Adipocyte (in vitro differentiated cells): ENCODE results near the gene FAM20A.
"Not testable (repeated sequence)": the region's sequence is repeated elsewhere in the genome, so short reads cannot be mapped to it uniquely, and the experiment has no call there.

Experiments used
- DNase-seq: peaks from one replicate; pipeline ENCODE4 v3.0.0-alpha.2; 2015; ENCODE audit warnings: low read depth
- H3K27me3 ChIP-seq: replicated peaks from 2 replicates; pipeline ENCODE4 v1.7.0; 2013; ENCODE audit warnings: mild to moderate bottlenecking, low read length, moderate library complexity; ENCODE audit not compliant: control insufficient read depth, insufficient read depth
- H3K36me3 ChIP-seq: 2 replicates; pipeline ENCODE4 v1.7.0; 2013; ENCODE audit warnings: low read length, mild to moderate bottlenecking, moderate library complexity; ENCODE audit not compliant: control insufficient read depth, insufficient read depth, severe bottlenecking
- H3K4me1 ChIP-seq: 2 replicates; pipeline ENCODE4 v1.7.0; 2013; ENCODE audit warnings: mild to moderate bottlenecking, low read length, moderate library complexity; ENCODE audit not compliant: control insufficient read depth, insufficient read depth
- H3K4me3 ChIP-seq: 2 replicates; pipeline ENCODE4 v1.7.0; 2013; ENCODE audit warnings: mild to moderate bottlenecking, low read length, moderate library complexity
- H3K9ac ChIP-seq: 2 replicates; pipeline ENCODE4 v1.7.0; 2013; ENCODE audit warnings: mild to moderate bottlenecking, low read length, moderate library complexity
- H3K9me3 ChIP-seq: 2 replicates; pipeline ENCODE4 v1.7.0; 2013; ENCODE audit warnings: mild to moderate bottlenecking, low read length, moderate library complexity; ENCODE audit not compliant: control insufficient read depth

Gene FAM20A

DNA sequence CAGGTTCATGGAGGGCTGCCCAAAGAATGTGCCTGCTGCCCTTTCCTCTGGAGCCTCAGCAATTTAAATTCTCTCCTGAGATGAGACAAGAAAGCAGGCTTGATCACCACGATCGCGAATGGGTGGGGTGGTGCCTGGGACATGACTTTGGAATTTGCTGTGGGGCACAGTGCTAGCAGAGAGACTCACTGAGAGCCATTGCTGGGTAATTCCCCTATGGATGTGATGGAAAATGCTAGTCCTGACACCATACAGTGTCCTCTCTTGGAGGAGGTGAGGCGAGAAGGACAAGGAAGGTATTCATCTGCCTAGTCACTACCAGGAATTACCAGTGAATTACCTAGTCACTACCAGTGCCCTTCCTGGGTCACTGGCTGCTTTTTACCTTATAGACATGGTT is 15.5 kb downstream of the FAM20A start:
- Histone ChIP-seq H3K4me1 (peaks cover 43% of the 10 kb centered on the region), H3K36me3 (peaks cover 12% of the 10 kb centered on the region), H3K27me3 (no peaks in the 10 kb centered on the region), H3K9me3 (peaks cover 5% of the 10 kb centered on the region), H3K9ac (peak overlapping the region; percentile 43), H3K4me3 (peak overlapping the region; percentile 46)
- no peak for DNase-seq

GRCh38 chr17:68584581-68585303 is 16.4 kb downstream of the FAM20A start:
- DNase-seq, result no peak
- H3K9ac ChIP-seq, result peak overlapping the region; percentile 30
- H3K9me3 ChIP-seq, result peaks cover 5% of the 10 kb centered on the region
- peaks cover 12% of the 10 kb centered on the region for H3K36me3 ChIP-seq
- H3K4me3 ChIP-seq, result no peak overlapping the region
- H3K27me3 ChIP-seq, result no peaks in the 10 kb centered on the region
- H3K4me1 ChIP-seq, result peaks cover 50% of the 10 kb centered on the region

DNA sequence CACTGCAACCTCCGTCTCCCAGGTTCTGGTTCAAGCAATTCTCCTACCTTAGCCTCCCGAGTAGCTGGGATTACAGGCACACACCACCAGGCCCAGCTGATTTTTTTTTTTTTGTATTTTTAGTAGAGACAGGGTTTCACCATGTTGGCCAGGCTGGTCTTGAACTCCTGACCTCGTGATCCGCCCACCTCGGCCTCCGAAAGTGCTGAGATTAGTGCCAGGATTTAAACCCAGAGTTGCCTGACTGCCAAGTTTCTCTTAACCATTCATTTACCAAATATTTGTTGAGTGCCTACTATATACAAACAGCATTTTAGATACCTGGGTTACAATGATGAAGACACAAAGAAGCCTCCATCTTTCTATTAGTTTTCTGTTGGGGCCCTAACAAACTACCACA is 18.3 kb downstream of the FAM20A start:
- H3K4me1 ChIP-seq, result peaks cover 66% of the 10 kb centered on the region
- H3K27me3 ChIP-seq, H3K4me3 ChIP-seq, H3K9me3 ChIP-seq, DNase-seq, H3K9ac ChIP-seq, H3K36me3 ChIP-seq: not testable (repeated sequence)

DNA sequence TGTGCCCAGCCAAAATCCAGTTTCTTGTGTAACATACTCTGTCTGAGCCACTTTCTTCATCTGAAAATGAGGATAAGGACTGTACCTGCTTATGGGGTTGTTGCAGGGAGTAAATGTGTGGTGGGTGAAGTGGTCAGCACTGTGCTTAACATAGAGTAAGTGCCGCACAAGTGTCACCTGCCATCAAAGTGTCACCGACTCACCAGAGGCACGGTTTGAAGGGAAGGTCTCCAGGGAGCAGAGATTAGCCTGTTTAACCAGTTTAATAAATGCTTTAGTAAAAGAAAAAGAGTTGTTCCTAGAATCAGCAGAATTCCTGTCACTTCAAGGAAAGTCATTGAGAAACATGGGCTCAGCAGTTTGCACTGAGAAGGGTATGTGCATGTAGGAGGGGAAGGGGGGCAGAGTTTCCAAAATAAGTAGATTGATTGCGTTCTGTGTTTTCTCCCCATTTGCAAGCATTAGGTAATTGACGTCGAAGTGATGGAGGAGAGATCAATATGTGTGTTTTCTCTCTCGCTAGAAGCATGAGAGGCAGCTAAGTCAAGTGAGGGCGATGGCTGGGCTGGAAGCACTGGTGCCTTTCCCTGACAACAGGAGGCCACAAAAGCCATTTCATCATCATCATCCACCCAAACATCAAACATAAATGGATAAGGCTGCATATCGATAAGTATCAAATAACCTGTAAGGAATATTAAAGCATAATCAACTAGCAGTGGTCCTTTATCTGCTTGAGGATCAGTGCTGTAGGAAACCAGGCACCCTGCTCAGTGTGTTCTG is 19.1 kb downstream of the FAM20A start:
- H3K36me3 ChIP-seq, result no peaks in the 10 kb centered on the region
- H3K4me1 ChIP-seq, result peaks cover 67% of the 10 kb centered on the region
- no peak for DNase-seq
- no peak overlapping the region for H3K9ac ChIP-seq
- H3K9me3 ChIP-seq, result no peaks in the 10 kb centered on the region
- H3K4me3 ChIP-seq, result no peak overlapping the region
- no peaks in the 10 kb centered on the region for H3K27me3 ChIP-seq

DNA sequence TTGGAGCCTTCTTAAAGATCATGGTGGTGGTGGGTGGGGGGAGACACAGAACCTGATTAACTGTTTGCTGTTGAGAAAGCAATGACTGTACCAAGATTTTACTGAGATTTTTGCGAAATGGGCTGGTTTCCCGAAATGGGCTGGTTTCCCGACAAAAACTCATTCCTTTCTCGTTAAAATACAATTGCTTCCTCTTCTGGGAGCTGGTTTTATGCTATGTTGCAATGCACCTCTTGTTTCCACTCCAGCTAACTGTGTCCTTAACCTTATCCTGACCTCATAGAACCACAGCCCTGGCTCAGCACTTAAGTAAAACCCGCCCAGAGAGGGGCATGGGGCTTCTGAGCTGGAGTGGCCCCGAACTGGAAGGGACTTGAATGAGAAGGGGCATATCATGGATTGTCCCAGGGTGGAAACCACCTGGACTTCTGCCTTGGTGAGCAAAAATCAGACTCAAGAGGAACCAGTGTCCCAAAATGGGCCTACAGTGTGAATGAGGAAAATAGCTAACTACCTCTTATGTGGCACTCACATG is 20.9 kb downstream of the FAM20A start:
- Histone ChIP-seq H3K27me3 (no peaks in the 10 kb centered on the region), H3K4me3 (peak overlapping the region; percentile 62), H3K9me3 (no peaks in the 10 kb centered on the region), H3K36me3 (no peaks in the 10 kb centered on the region), H3K4me1 (peaks cover 73% of the 10 kb centered on the region), H3K9ac (peak overlapping the region; percentile 76)
- peak; percentile 67 for DNase-seq

GRCh38 chr17:68579194-68579927 is 21.8 kb downstream of the FAM20A start:
- no peak for DNase-seq
- Histone ChIP-seq H3K27me3 (no peaks in the 10 kb centered on the region), H3K4me3 (peak overlapping the region; percentile 62), H3K9ac (peak overlapping the region; percentile 72), H3K36me3 (no peaks in the 10 kb centered on the region), H3K4me1 (peaks cover 64% of the 10 kb centered on the region), H3K9me3 (no peaks in the 10 kb centered on the region)

DNA sequence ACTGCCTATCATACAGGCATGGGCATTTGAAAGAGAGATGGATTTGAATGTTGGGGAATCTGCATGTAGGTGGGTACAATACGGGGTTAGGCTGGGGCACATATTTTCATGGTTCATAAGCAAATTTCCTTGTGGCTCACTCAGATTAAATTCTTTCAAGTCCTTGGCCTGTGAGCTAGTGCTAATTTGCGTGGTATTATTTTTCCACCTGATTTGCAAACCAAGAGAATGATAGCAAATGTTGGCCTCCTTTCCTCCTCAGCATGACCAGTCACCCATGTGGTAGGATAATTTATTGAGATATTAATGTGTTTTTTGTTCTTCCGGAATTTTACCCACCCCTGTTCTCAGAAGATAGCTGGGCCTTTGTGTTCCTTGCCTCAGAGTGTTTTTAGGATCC is 22.9 kb downstream of the FAM20A start:
- Histone ChIP-seq H3K36me3 (no peaks in the 10 kb centered on the region), H3K27me3 (no peaks in the 10 kb centered on the region), H3K4me3 (peak overlapping the region; percentile 40), H3K9ac (peak overlapping the region; percentile 77), H3K9me3 (no peaks in the 10 kb centered on the region), H3K4me1 (peaks cover 62% of the 10 kb centered on the region)
- no peak for DNase-seq

DNA sequence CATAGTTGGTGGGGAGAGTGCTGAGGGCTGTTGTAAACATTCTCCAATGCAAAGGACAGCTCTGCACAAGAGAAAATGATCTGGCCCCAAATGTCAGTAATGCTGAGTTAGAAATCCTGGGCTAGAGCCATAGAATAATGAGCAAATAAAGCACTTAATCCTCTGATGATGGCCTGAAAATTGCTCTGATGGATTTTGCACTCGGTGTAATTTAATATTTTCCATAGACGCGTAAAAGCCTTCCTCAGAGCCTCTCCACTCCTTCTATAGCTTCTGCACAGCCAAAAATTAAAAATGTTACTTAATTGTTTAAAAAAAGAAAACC is 23.7 kb downstream of the FAM20A start:
- H3K36me3 ChIP-seq, result no peaks in the 10 kb centered on the region
- peak overlapping the region; percentile 77 for H3K9ac ChIP-seq

GRCh38 chr17:68576811-68577496 is 24.2 kb downstream of the FAM20A start:
- H3K4me3 ChIP-seq, result peak overlapping the region; percentile 40
- peak overlapping the region; percentile 77 for H3K9ac ChIP-seq
- H3K27me3 ChIP-seq, result no peaks in the 10 kb centered on the region
- peak; percentile 75 for DNase-seq
- H3K4me1 ChIP-seq, result peaks cover 56% of the 10 kb centered on the region
- no peaks in the 10 kb centered on the region for H3K9me3 ChIP-seq
- H3K36me3 ChIP-seq, result no peaks in the 10 kb centered on the region

More for the DNA sequence above, 23.7 kb downstream of the FAM20A start:
- no peaks in the 10 kb centered on the region for H3K9me3 ChIP-seq
- H3K4me1 ChIP-seq, result peaks cover 61% of the 10 kb centered on the region
- peak overlapping the region; percentile 40 for H3K4me3 ChIP-seq
- DNase-seq, result no peak
- no peaks in the 10 kb centered on the region for H3K27me3 ChIP-seq

DNA sequence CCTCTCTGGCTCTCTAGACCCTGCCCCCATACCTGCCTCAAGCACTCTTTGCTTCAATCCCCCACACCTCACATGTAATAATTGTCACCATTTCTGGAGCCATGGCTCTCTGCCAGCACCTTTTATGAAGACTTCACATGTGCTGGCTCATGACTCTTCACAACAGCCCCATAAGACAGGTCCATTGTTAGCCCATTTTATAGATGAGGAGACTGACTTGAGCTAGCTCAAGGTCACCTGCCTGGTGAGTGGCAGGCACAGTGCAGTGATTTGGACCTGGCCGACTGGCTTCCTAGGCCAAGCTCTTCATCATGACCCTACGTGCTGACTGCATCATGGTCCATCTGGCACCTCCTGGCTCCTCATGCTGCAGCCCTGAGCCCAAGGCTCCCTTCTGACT is 25.0 kb downstream of the FAM20A start:
- Histone ChIP-seq H3K9ac (peak overlapping the region; percentile 77), H3K27me3 (no peaks in the 10 kb centered on the region), H3K4me3 (peak overlapping the region; percentile 33), H3K9me3 (no peaks in the 10 kb centered on the region), H3K36me3 (no peaks in the 10 kb centered on the region), H3K4me1 (peaks cover 51% of the 10 kb centered on the region)
- DNase-seq, result no peak
